Right lobe of liver (tissue), 4 donors: Measurements from ENCODE around the gene STAC.

Source experiments
- POLR2A ChIP-seq: fragments of 450-650 bp; IDR thresholded peaks from one replicate; pipeline ENCODE4 v1.6.1; 2017; ENCODE audit warnings: antibody characterized with exemption, mild to moderate bottlenecking
- TF ChIP-seq, protein P1 (sequence below), 4 donors: fragments of 200-600 bp in 3 of 4; fragments of 450-650 bp in 1 of 4; IDR thresholded peaks; one replicate each; pipeline versions ENCODE4 v1.5.1 to v1.8.0; 2016 to 2022; ENCODE audit warnings: antibody characterized with exemption in 4 of 4, mild to moderate bottlenecking in 2 of 4
- donor health status: DM: no; HTN: no; CAD: no.
- donor health status: DM: no; HTN: no; CAD: no.
- donor health status: DM: no; HTN: yes; CAD: no.

DNA sequence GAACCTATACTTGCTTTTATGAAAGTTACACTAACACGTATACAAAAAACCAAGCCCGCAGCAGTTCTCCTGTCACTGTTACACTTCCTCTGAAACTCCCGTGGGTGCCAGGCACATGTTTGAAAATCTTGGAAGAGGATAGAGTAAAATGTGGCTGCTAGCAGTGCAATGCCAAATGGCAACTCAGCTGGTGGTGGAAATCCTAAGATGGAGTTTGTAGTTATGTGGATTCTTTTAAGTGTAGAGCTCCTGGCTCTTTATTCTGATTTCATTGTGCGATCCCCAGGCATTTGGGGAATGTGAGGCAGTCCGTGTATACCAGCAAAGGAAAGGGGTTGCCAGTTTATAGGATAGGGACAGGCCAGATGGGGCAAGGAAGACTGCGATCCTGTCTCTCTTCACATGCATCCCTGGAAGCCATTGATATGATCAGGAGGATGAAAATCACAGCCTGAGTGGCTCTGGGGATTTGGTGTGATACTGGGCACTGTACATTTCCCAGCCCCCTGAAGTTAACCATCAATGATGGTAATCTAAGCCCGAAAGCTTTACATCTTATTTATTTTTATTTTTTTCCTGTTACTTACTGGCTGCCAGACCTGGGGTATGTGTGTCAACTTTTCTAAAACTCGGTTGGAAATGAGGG, 1.1 kb downstream of the STAC start:
- TF ChIP-seq POLR2A, result no peak
- TF ChIP-seq, protein P1, sequence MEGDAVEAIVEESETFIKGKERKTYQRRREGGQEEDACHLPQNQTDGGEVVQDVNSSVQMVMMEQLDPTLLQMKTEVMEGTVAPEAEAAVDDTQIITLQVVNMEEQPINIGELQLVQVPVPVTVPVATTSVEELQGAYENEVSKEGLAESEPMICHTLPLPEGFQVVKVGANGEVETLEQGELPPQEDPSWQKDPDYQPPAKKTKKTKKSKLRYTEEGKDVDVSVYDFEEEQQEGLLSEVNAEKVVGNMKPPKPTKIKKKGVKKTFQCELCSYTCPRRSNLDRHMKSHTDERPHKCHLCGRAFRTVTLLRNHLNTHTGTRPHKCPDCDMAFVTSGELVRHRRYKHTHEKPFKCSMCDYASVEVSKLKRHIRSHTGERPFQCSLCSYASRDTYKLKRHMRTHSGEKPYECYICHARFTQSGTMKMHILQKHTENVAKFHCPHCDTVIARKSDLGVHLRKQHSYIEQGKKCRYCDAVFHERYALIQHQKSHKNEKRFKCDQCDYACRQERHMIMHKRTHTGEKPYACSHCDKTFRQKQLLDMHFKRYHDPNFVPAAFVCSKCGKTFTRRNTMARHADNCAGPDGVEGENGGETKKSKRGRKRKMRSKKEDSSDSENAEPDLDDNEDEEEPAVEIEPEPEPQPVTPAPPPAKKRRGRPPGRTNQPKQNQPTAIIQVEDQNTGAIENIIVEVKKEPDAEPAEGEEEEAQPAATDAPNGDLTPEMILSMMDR (IDR thresholded peaks at IDR 0.05), result no peak
